Measurements from ENCODE around the gene FAM174C.

Gene FAM174C

GRCh38 chr19:1228161-1228957, 47.0 kb upstream of the FAM174C start:
- no peak overlapping the region for H3K27ac ChIP-seq (ENCODE audit: low read length)
- no peaks in the 10 kb centered on the region for H4K20me1 ChIP-seq (ENCODE audit: insufficient read depth, low read length)
- H3K4me3 ChIP-seq (ENCODE audit: low read length), result no peak overlapping the region

GRCh38 chr19:1229056-1229923, 46.0 kb upstream of the FAM174C start:
- Histone ChIP-seq H4K20me1 (ENCODE audit: insufficient read depth, low read length) (no peaks in the 10 kb centered on the region), H2AFZ (ENCODE audit: low read depth, low read length) (no peak overlapping the region), H3K9ac (ENCODE audit: low read length) (no peak overlapping the region), H3K4me2 (ENCODE audit: low read length) (no peak overlapping the region), H3K9me3 (ENCODE audit: insufficient read depth, low read length) (no peaks in the 10 kb centered on the region), H3K36me3 (replicated peaks; ENCODE audit: low read depth, low read length) (peaks cover 14% of the 10 kb centered on the region), H3K4me3 (ENCODE audit: low read length) (no peak overlapping the region), H3K27me3 (ENCODE audit: low read depth, low read length) (no peaks in the 10 kb centered on the region), H3K4me1 (ENCODE audit: low read length) (peaks cover 24% of the 10 kb centered on the region), H3K27ac (ENCODE audit: low read length) (no peak overlapping the region), H3K79me2 (ENCODE audit: low read length) (no peaks in the 10 kb centered on the region)
- TF ChIP-seq CTCF (IDR thresholded peaks at IDR 0.05; ENCODE audit: low read depth, low read length) (no peak), EZH2phosphoT487 (IDR thresholded peaks at IDR 0.05; ENCODE audit: low read depth) (no peak)

More at GRCh38 chr19:1228161-1228957, 47.0 kb upstream of the FAM174C start:
- TF ChIP-seq CTCF (IDR thresholded peaks at IDR 0.05; ENCODE audit: low read depth, low read length) (no peak), EZH2phosphoT487 (IDR thresholded peaks at IDR 0.05; ENCODE audit: low read depth) (no peak)
- Histone ChIP-seq H3K27me3 (ENCODE audit: low read depth, low read length) (no peaks in the 10 kb centered on the region), H3K4me1 (ENCODE audit: low read length) (peaks cover 24% of the 10 kb centered on the region), H3K4me2 (ENCODE audit: low read length) (no peak overlapping the region), H3K79me2 (ENCODE audit: low read length) (no peaks in the 10 kb centered on the region), H3K9me3 (ENCODE audit: insufficient read depth, low read length) (no peaks in the 10 kb centered on the region), H3K9ac (ENCODE audit: low read length) (no peak overlapping the region), H2AFZ (ENCODE audit: low read depth, low read length) (no peak overlapping the region), H3K36me3 (replicated peaks; ENCODE audit: low read depth, low read length) (peaks cover 14% of the 10 kb centered on the region)

GRCh38 chr19:1229924-1230782, 45.2 kb upstream of the FAM174C start:
- Histone ChIP-seq H3K4me1 (ENCODE audit: low read length) (peaks cover 24% of the 10 kb centered on the region), H3K36me3 (replicated peaks; ENCODE audit: low read depth, low read length) (peaks cover 14% of the 10 kb centered on the region), H3K9me3 (ENCODE audit: insufficient read depth, low read length) (no peaks in the 10 kb centered on the region), H3K4me2 (ENCODE audit: low read length) (no peak overlapping the region), H3K27me3 (ENCODE audit: low read depth, low read length) (no peaks in the 10 kb centered on the region), H3K79me2 (ENCODE audit: low read length) (no peaks in the 10 kb centered on the region), H2AFZ (ENCODE audit: low read depth, low read length) (no peak overlapping the region), H3K9ac (ENCODE audit: low read length) (no peak overlapping the region), H4K20me1 (ENCODE audit: insufficient read depth, low read length) (no peaks in the 10 kb centered on the region), H3K27ac (ENCODE audit: low read length) (no peak overlapping the region), H3K4me3 (ENCODE audit: low read length) (no peak overlapping the region)
- no peak for TF ChIP-seq CTCF (IDR thresholded peaks at IDR 0.05; ENCODE audit: low read depth, low read length)
- TF ChIP-seq EZH2phosphoT487 (IDR thresholded peaks at IDR 0.05; ENCODE audit: low read depth), result no peak

Data from OCI-LY3 (cell line).